Measurements from ENCODE around the gene FXYD4.

DNA sequence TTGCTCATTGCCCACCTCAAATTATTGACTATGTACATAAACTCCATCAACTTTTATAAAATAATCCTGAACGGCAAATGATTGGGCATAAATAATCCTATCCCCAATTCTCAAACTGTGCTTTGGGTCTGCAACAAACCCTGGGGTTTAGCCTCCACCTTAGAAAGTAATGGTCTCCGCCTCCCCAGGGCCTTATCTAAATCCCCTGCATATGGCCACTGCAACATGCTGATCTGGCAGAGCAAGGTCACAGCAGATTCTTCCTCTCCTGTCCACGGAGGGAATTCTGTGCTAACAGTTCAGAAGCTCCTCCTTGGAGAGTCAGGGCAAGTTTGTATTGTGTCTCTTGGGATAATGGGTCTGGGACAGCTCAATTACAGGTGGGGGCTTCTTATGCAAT, 18.4 kb downstream of the FXYD4 start:
- TF ChIP-seq, protein P1, sequence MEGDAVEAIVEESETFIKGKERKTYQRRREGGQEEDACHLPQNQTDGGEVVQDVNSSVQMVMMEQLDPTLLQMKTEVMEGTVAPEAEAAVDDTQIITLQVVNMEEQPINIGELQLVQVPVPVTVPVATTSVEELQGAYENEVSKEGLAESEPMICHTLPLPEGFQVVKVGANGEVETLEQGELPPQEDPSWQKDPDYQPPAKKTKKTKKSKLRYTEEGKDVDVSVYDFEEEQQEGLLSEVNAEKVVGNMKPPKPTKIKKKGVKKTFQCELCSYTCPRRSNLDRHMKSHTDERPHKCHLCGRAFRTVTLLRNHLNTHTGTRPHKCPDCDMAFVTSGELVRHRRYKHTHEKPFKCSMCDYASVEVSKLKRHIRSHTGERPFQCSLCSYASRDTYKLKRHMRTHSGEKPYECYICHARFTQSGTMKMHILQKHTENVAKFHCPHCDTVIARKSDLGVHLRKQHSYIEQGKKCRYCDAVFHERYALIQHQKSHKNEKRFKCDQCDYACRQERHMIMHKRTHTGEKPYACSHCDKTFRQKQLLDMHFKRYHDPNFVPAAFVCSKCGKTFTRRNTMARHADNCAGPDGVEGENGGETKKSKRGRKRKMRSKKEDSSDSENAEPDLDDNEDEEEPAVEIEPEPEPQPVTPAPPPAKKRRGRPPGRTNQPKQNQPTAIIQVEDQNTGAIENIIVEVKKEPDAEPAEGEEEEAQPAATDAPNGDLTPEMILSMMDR (IDR thresholded peaks at IDR 0.05; ENCODE audit: poor library complexity): no peak
- TF ChIP-seq EZH2 (IDR thresholded peaks at IDR 0.05; ENCODE audit: borderline replicate concordance) (no peak), EZH2phosphoT487 (IDR thresholded peaks at IDR 0.05; ENCODE audit: low read depth, severe bottlenecking, unreplicated experiment) (no peak)

Data from hepatocyte (in vitro differentiated cells).